Measurements from ENCODE around the gene RPL4.

RPL4 gene

GRCh38 chr15:66491846-66492245 is 12.8 kb downstream of the RPL4 start:
- Histone ChIP-seq H3K27me3 (ENCODE audit: control insufficient read depth in 1 of 2, insufficient read depth in 2 of 2, low read length in 2 of 2) (no peaks in the 10 kb centered on the region), H3K9ac (ENCODE audit: low read depth in 1 of 2, low read length in 2 of 2) (no peak overlapping the region), H3K4me1 (ENCODE audit: control insufficient read depth in 1 of 2, insufficient read depth in 2 of 2, low read length in 2 of 2) (peaks cover 2 to 10% of the 10 kb centered on the region in 2 donors), H3K4me3 (ENCODE audit: low read depth in 1 of 2, low read length in 2 of 2) (no peak overlapping the region), H3K9me3 (ENCODE audit: control insufficient read depth in 1 of 2, low read length in 2 of 2) (no peaks in the 10 kb centered on the region), H3K27ac (ENCODE audit: low read depth, low read length) (no peak overlapping the region), H3K36me3 (ENCODE audit: control insufficient read depth in 1 of 2, insufficient read depth in 2 of 2, low read length in 2 of 2) (peaks cover 19 to 70% of the 10 kb centered on the region in 2 donors)

DNA sequence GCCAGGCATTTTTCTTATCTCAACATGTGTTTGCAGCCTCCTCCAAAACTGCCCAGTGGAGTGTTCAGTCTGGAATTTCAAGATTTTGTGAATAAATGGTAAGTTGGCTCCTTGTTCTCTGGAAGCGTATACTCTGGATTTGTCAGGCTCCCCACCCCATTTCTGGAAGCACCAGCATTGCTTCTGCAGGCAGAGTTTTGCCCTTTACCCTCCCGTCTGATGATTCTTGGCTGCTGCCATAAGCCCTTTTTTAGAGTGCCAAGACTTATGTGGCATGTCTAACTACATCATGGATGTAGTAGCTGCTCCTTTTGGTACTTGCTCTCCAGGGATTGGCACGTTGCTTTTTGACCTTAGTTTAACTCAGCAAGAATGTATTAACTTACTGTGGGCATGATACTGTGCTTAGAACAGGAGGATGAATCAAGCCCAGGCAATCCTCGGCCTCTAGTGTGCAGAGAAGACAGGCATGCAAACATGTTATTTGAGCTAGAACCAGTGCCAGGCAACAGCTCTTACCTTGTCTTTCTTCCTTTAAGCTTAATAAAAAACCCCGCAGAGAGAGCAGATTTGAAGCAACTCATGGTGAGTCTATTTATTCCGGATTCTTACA is 15.4 kb downstream of the RPL4 start:
- Histone ChIP-seq H3K27me3 (ENCODE audit: control insufficient read depth in 1 of 2, insufficient read depth in 2 of 2, low read length in 2 of 2) (no peaks in the 10 kb centered on the region), H3K9ac (ENCODE audit: low read depth in 1 of 2, low read length in 2 of 2) (no peak overlapping the region), H3K27ac (ENCODE audit: low read depth, low read length) (no peak overlapping the region), H3K36me3 (ENCODE audit: control insufficient read depth in 1 of 2, insufficient read depth in 2 of 2, low read length in 2 of 2) (peaks cover 20 to 67% of the 10 kb centered on the region in 2 donors), H3K9me3 (ENCODE audit: control insufficient read depth in 1 of 2, low read length in 2 of 2) (no peaks in the 10 kb centered on the region), H3K4me1 (ENCODE audit: control insufficient read depth in 1 of 2, insufficient read depth in 2 of 2, low read length in 2 of 2) (no peaks in the 10 kb centered on the region), H3K4me3 (ENCODE audit: low read depth in 1 of 2, low read length in 2 of 2) (no peak overlapping the region)

- H3K36me3 ChIP-seq (ENCODE audit: control insufficient read depth in 1 of 2, insufficient read depth in 2 of 2, low read length in 2 of 2) = peaks cover 14 to 60% of the 10 kb centered on the region in 2 donors
- H3K27ac ChIP-seq (ENCODE audit: low read depth, low read length) = no peak overlapping the region
- no peaks in the 10 kb centered on the region for H3K27me3 ChIP-seq (ENCODE audit: control insufficient read depth in 1 of 2, insufficient read depth in 2 of 2, low read length in 2 of 2)
- H3K9me3 ChIP-seq (ENCODE audit: control insufficient read depth in 1 of 2, low read length in 2 of 2) = no peaks in the 10 kb centered on the region
- H3K9ac ChIP-seq (ENCODE audit: low read depth in 1 of 2, low read length in 2 of 2) = no peak overlapping the region
- no peak overlapping the region for H3K4me3 ChIP-seq (ENCODE audit: low read depth in 1 of 2, low read length in 2 of 2)
- H3K4me1 ChIP-seq (ENCODE audit: control insufficient read depth in 1 of 2, insufficient read depth in 2 of 2, low read length in 2 of 2) = no peaks in the 10 kb centered on the region
Measured at GRCh38 chr15:66488525-66488924, 16.1 kb downstream of the RPL4 start.

DNA sequence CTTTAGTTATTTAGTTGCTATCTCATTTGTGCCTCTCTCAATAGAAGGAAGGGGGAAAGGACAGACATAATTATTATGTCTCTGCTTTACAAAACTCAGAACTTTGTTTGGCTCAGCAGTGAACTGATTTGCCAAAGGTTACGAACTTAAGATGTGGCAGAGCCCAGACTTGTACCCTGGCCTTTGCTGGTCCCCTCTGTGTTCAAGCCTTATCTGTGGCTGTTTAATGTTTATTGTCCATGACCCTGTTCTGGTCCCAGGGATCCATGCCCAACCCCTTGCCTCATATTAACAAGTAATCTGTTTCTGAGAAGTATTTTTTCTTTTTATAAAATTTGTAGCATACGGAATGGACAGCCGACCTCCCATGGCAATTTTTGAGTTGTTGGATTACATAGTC is 17.8 kb downstream of the RPL4 start:
- H3K9me3 ChIP-seq (ENCODE audit: control insufficient read depth in 1 of 2, low read length in 2 of 2) = no peaks in the 10 kb centered on the region
- H3K27ac ChIP-seq (ENCODE audit: low read depth, low read length) = no peak overlapping the region
- H3K27me3 ChIP-seq (ENCODE audit: control insufficient read depth in 1 of 2, insufficient read depth in 2 of 2, low read length in 2 of 2) = no peaks in the 10 kb centered on the region
- no peak overlapping the region for H3K4me3 ChIP-seq (ENCODE audit: low read depth in 1 of 2, low read length in 2 of 2)
- H3K36me3 ChIP-seq (ENCODE audit: control insufficient read depth in 1 of 2, insufficient read depth in 2 of 2, low read length in 2 of 2) = peaks cover 20 to 67% of the 10 kb centered on the region in 2 donors
- H3K9ac ChIP-seq (ENCODE audit: low read depth in 1 of 2, low read length in 2 of 2) = no peak overlapping the region
- H3K4me1 ChIP-seq (ENCODE audit: control insufficient read depth in 1 of 2, insufficient read depth in 2 of 2, low read length in 2 of 2) = peaks cover 0 to 8% of the 10 kb centered on the region in 2 donors

DNA sequence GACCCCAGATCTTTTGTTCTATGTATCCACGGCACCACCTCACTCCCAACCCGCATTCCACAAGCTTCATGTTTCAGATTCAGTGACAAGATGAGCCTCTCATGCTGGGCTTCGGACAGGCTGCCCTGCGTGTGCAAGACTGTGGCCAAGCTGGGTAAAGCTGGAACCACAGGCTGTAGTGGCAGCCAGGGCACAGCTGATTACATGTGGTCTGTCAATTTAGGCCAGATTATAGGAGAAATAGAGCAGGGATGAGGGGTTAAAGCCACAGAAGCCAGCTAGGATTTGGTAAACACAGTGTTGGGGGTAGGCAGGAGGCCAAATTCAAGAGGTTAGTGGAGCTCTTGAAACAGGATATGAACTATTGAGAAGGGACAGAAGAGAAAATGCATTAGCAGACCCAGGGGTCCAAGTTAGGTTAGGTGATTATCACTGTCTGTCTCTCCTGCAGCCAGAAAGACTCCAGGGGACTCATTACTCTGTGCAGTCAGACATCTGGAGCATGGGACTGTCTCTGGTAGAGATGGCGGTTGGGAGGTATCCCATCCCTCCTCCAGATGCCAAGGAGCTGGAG is 20.0 kb downstream of the RPL4 start:
- Histone ChIP-seq H3K9me3 (ENCODE audit: control insufficient read depth in 1 of 2, low read length in 2 of 2) (no peaks in the 10 kb centered on the region), H3K9ac (ENCODE audit: low read depth in 1 of 2, low read length in 2 of 2) (no peak overlapping the region), H3K4me3 (ENCODE audit: low read depth in 1 of 2, low read length in 2 of 2) (no peak overlapping the region), H3K27ac (ENCODE audit: low read depth, low read length) (no peak overlapping the region), H3K4me1 (ENCODE audit: control insufficient read depth in 1 of 2, insufficient read depth in 2 of 2, low read length in 2 of 2) (peaks cover 0 to 8% of the 10 kb centered on the region in 2 donors), H3K27me3 (ENCODE audit: control insufficient read depth in 1 of 2, insufficient read depth in 2 of 2, low read length in 2 of 2) (no peaks in the 10 kb centered on the region), H3K36me3 (ENCODE audit: control insufficient read depth in 1 of 2, insufficient read depth in 2 of 2, low read length in 2 of 2) (peaks cover 20 to 52% of the 10 kb centered on the region in 2 donors)

- Histone ChIP-seq H3K36me3 (ENCODE audit: control insufficient read depth in 1 of 2, insufficient read depth in 2 of 2, low read length in 2 of 2) (peaks cover 16 to 39% of the 10 kb centered on the region in 2 donors), H3K4me1 (ENCODE audit: control insufficient read depth in 1 of 2, insufficient read depth in 2 of 2, low read length in 2 of 2) (peaks cover 0 to 8% of the 10 kb centered on the region in 2 donors), H3K27ac (ENCODE audit: low read depth, low read length) (no peak overlapping the region), H3K27me3 (ENCODE audit: control insufficient read depth in 1 of 2, insufficient read depth in 2 of 2, low read length in 2 of 2) (no peaks in the 10 kb centered on the region), H3K9ac (ENCODE audit: low read depth in 1 of 2, low read length in 2 of 2) (no peak overlapping the region), H3K9me3 (ENCODE audit: control insufficient read depth in 1 of 2, low read length in 2 of 2) (no peaks in the 10 kb centered on the region), H3K4me3 (ENCODE audit: low read depth in 1 of 2, low read length in 2 of 2) (no peak overlapping the region)
Measured at GRCh38 chr15:66483131-66483566, 21.5 kb downstream of the RPL4 start.

GRCh38 chr15:66482539-66482938 is 22.1 kb downstream of the RPL4 start:
- Histone ChIP-seq H3K27ac (ENCODE audit: low read depth, low read length) (no peak overlapping the region), H3K4me3 (ENCODE audit: low read depth in 1 of 2, low read length in 2 of 2) (no peak overlapping the region), H3K9me3 (ENCODE audit: control insufficient read depth in 1 of 2, low read length in 2 of 2) (no peaks in the 10 kb centered on the region), H3K9ac (ENCODE audit: low read depth in 1 of 2, low read length in 2 of 2) (no peak overlapping the region), H3K36me3 (ENCODE audit: control insufficient read depth in 1 of 2, insufficient read depth in 2 of 2, low read length in 2 of 2) (peaks cover 11 to 33% of the 10 kb centered on the region in 2 donors), H3K4me1 (ENCODE audit: control insufficient read depth in 1 of 2, insufficient read depth in 2 of 2, low read length in 2 of 2) (peaks cover 0 to 8% of the 10 kb centered on the region in 2 donors), H3K27me3 (ENCODE audit: control insufficient read depth in 1 of 2, insufficient read depth in 2 of 2, low read length in 2 of 2) (no peaks in the 10 kb centered on the region)

- Histone ChIP-seq H3K27me3 (ENCODE audit: control insufficient read depth in 1 of 2, insufficient read depth in 2 of 2, low read length in 2 of 2) (no peaks in the 10 kb centered on the region), H3K4me3 (ENCODE audit: low read depth in 1 of 2, low read length in 2 of 2) (no peak overlapping the region), H3K9ac (ENCODE audit: low read depth in 1 of 2, low read length in 2 of 2) (no peak overlapping the region), H3K27ac (ENCODE audit: low read depth, low read length) (no peak overlapping the region), H3K4me1 (ENCODE audit: control insufficient read depth in 1 of 2, insufficient read depth in 2 of 2, low read length in 2 of 2) (peaks cover 0 to 8% of the 10 kb centered on the region in 2 donors), H3K9me3 (ENCODE audit: control insufficient read depth in 1 of 2, low read length in 2 of 2) (no peaks in the 10 kb centered on the region), H3K36me3 (ENCODE audit: control insufficient read depth in 1 of 2, insufficient read depth in 2 of 2, low read length in 2 of 2) (peaks cover 10 to 22% of the 10 kb centered on the region in 2 donors)
Measured at GRCh38 chr15:66481107-66481856, 23.4 kb downstream of the RPL4 start.

DNA sequence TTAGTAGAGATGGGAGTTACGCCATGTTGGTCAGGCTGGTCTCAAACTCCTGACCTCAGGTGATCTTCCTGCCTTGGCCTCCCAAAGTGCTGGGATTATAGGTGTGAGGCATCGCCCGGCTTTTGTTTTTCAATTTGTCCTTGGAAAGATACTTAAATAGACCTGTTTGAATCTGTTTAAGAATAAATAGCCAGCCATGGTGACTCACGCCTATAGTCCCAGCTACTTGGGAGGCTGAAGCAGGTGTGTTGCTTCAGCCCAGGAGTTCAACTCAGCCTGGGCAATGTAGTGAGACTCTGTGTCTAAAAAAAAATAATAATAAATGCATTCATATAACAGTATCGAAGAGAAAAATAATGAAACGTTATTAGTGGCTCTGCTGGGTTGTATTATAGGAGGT is 24.4 kb downstream of the RPL4 start:
- H3K4me1 ChIP-seq (ENCODE audit: control insufficient read depth in 1 of 2, insufficient read depth in 2 of 2, low read length in 2 of 2) = peaks cover 0 to 8% of the 10 kb centered on the region in 2 donors
- no peak overlapping the region for H3K9ac ChIP-seq (ENCODE audit: low read depth in 1 of 2, low read length in 2 of 2)
- H3K36me3 ChIP-seq (ENCODE audit: control insufficient read depth in 1 of 2, insufficient read depth in 2 of 2, low read length in 2 of 2) = peaks cover 7 to 18% of the 10 kb centered on the region in 2 donors
- H3K27ac ChIP-seq (ENCODE audit: low read depth, low read length) = no peak overlapping the region
- H3K4me3 ChIP-seq (ENCODE audit: low read depth in 1 of 2, low read length in 2 of 2) = no peak overlapping the region
- H3K9me3 ChIP-seq (ENCODE audit: control insufficient read depth in 1 of 2, low read length in 2 of 2) = no peaks in the 10 kb centered on the region
- H3K27me3 ChIP-seq (ENCODE audit: control insufficient read depth in 1 of 2, insufficient read depth in 2 of 2, low read length in 2 of 2) = no peaks in the 10 kb centered on the region

GRCh38 chr15:66477011-66477410 is 27.6 kb downstream of the RPL4 start:
- Histone ChIP-seq H3K36me3 (ENCODE audit: control insufficient read depth in 1 of 2, insufficient read depth in 2 of 2, low read length in 2 of 2) (peaks cover 1 to 8% of the 10 kb centered on the region in 2 donors), H3K4me1 (ENCODE audit: control insufficient read depth in 1 of 2, insufficient read depth in 2 of 2, low read length in 2 of 2) (no peaks in the 10 kb centered on the region), H3K9ac (ENCODE audit: low read depth in 1 of 2, low read length in 2 of 2) (no peak overlapping the region), H3K27me3 (ENCODE audit: control insufficient read depth in 1 of 2, insufficient read depth in 2 of 2, low read length in 2 of 2) (no peaks in the 10 kb centered on the region), H3K4me3 (ENCODE audit: low read depth in 1 of 2, low read length in 2 of 2) (no peak overlapping the region), H3K27ac (ENCODE audit: low read depth, low read length) (no peak overlapping the region), H3K9me3 (ENCODE audit: control insufficient read depth in 1 of 2, low read length in 2 of 2) (no peaks in the 10 kb centered on the region)
